Smooth muscle cell (in vitro differentiated cells): ENCODE results near the gene SLC10A6. TPM values are rescaled to one million over a fixed set of nuclear protein-coding genes. Genes with fewer than 3 reads are reported as not detected.

Experiments
- DNase-seq: peaks from one replicate; lab custom pipeline; 2025; ENCODE audit not compliant: unreplicated experiment; lab: John Stamatoyannopoulos, UW
- H2AFZ ChIP-seq: fragments of 200-600 bp; sonication (generic); 2 replicates; pipeline ENCODE4 v1.6.0; 2016; ENCODE audit warnings: antibody characterized with exemption, low read depth, mild to moderate bottlenecking
- H3F3A ChIP-seq: fragments of 200-600 bp; sonication (generic); 2 replicates; pipeline ENCODE4 v1.6.0; 2017; ENCODE audit warnings: antibody characterized with exemption, low read depth
- H3K27ac ChIP-seq: fragments of 200-600 bp; sonication (generic); 2 replicates; pipeline ENCODE4 v1.5.1; 2016; ENCODE audit warnings: low read depth, mild to moderate bottlenecking
- H3K27me3 ChIP-seq: fragments of 200-600 bp; sonication (generic); 2 replicates; pipeline ENCODE4 v1.6.1; 2016; ENCODE audit warnings: low read depth, mild to moderate bottlenecking
- H3K36me3 ChIP-seq: fragments of 200-600 bp; sonication (generic); 2 replicates; pipeline ENCODE4 v1.5.1; 2016; ENCODE audit warnings: low read depth
- H3K4me1 ChIP-seq: fragments of 200-600 bp; sonication (generic); 2 replicates; pipeline ENCODE4 v1.5.1; 2016; ENCODE audit warnings: low read depth
- H3K4me2 ChIP-seq: fragments of 200-600 bp; sonication (generic); 2 replicates; pipeline ENCODE4 v1.6.0; 2016; ENCODE audit warnings: mild to moderate bottlenecking
- H3K4me3 ChIP-seq: fragments of 200-600 bp; sonication (generic); 2 replicates; pipeline ENCODE4 v1.5.1; 2016; ENCODE audit warnings: mild to moderate bottlenecking
- H3K79me2 ChIP-seq: fragments of 200-600 bp; sonication (generic); 2 replicates; pipeline ENCODE4 v1.6.0; 2016; ENCODE audit warnings: low read depth, mild to moderate bottlenecking
- H3K9ac ChIP-seq: fragments of 200-600 bp; sonication (generic); 2 replicates; pipeline ENCODE4 v1.6.0; 2016; ENCODE audit warnings: low read depth
- H3K9me3 ChIP-seq: fragments of 200-600 bp; sonication (generic); replicated peaks from 2 replicates; pipeline ENCODE4 v1.5.1; 2016; ENCODE audit warnings: low read depth
- H4K20me1 ChIP-seq: fragments of 200-600 bp; sonication (generic); 2 replicates; pipeline ENCODE4 v1.6.0; 2016; ENCODE audit warnings: low read depth
- WGBS: methylation state at CpG from one replicate; pipeline ENCODE4 v1.1.7; 2016; ENCODE audit warnings: low lambda C conversion rate; 5-methylcytosine and 5-hydroxymethylcytosine counted together
- polyA plus RNA-seq: library from polyadenylated mRNA; unstranded; fragments of >200 nt; fragmentation: Nextera tagmentation; extraction: Ambion mirVana; gene quantifications from 2 replicates; pipeline ENCODE4 v1.2.1, GENCODE V29; 2016
- total RNA-seq: library from RNA; depleted of rRNA; stranded (reverse); fragments of >200 nt; gene quantifications from 2 replicates; pipeline ENCODE4 v1.2.3, GENCODE V29; 2014
- TF ChIP-seq, protein P1 (sequence below): fragments of 200-600 bp; sonication (generic); IDR thresholded peaks from 2 replicates; pipeline ENCODE4 v1.5.1; 2017; ENCODE audit warnings: borderline replicate concordance, mild to moderate bottlenecking, antibody characterized with exemption; ENCODE audit not compliant: insufficient read depth, poor library complexity, severe bottlenecking

The SLC10A6 gene
- total and polyA plus RNA-seq, 2 experiments from 2014 or later = 1.4 TPM; not detected in 1

DNA sequence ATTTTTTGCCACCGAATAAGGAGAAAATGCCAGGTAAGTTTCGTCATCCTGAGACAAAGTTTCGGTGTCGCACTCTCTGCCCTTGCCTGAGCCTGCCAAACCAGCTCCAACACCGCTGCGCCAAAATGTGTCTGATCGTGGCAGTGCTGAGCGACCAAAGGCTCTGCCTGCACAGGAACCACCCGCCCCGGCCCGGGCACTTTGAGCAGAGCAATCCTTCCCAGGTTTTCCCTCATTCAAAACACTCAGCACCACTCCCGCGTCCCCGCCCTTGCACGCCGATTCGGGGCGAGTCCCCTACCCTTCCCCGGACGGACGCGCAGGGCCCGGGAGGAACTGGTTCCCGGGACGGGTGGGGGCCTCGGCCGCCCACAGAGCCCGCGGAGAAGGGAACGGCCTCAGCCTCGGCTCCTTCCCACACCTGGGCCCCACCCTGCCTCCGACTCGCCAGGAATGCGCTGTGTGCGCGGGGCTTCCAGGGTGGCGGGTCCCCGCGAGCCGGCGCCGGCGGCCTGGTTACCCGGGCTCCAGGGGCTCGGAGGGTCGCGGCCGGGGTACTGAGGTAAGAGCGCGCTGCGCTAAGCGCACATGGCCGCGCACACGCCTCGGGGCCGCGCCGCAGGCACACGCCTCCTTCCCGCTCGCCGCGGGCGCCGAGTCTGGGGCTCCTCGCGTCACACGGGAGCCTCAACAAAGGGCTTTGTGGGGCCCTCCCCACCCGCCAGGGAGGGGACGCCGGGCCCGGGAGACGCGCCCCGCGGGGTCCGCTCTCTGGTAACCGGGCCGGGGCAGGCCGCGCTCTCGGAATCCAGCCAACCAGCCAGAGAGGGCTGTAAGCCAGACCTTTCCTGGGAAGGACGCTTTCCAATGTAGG is 42.8 kb upstream of the SLC10A6 start, which contains the start of gene C4orf36:
C4orf36 (minus strand) TSS at position 661 of the 874 bp plus-strand sequence. CDS start 902 bp downstream, outside the sequence.
- Histone ChIP-seq H3K27me3 (no peaks in the 10 kb centered on the region), H3F3A (peaks cover 7% of the 10 kb centered on the region), H3K4me2 (peak within 1 kb of the TSS; percentile 95), H2AFZ (peak within 1 kb of the TSS; percentile 96), H3K36me3 (no peaks in the 10 kb centered on the region), H3K79me2 (no peaks in the 10 kb centered on the region), H3K4me3 (peak within 1 kb of the TSS; percentile 85), H3K9me3 (no peaks in the 10 kb centered on the region), H3K27ac (peak within 1 kb of the TSS; percentile 80), H3K4me1 (peaks cover 24% of the 10 kb centered on the region), H3K9ac (peak within 1 kb of the TSS; percentile 79), H4K20me1 (no peaks in the 10 kb centered on the region)
- peak; percentile 19 for DNase-seq
- TF ChIP-seq, protein P1, sequence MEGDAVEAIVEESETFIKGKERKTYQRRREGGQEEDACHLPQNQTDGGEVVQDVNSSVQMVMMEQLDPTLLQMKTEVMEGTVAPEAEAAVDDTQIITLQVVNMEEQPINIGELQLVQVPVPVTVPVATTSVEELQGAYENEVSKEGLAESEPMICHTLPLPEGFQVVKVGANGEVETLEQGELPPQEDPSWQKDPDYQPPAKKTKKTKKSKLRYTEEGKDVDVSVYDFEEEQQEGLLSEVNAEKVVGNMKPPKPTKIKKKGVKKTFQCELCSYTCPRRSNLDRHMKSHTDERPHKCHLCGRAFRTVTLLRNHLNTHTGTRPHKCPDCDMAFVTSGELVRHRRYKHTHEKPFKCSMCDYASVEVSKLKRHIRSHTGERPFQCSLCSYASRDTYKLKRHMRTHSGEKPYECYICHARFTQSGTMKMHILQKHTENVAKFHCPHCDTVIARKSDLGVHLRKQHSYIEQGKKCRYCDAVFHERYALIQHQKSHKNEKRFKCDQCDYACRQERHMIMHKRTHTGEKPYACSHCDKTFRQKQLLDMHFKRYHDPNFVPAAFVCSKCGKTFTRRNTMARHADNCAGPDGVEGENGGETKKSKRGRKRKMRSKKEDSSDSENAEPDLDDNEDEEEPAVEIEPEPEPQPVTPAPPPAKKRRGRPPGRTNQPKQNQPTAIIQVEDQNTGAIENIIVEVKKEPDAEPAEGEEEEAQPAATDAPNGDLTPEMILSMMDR = no peak
- 2% methylated on average over 83 of the region's 84 CpGs for WGBS

DNA sequence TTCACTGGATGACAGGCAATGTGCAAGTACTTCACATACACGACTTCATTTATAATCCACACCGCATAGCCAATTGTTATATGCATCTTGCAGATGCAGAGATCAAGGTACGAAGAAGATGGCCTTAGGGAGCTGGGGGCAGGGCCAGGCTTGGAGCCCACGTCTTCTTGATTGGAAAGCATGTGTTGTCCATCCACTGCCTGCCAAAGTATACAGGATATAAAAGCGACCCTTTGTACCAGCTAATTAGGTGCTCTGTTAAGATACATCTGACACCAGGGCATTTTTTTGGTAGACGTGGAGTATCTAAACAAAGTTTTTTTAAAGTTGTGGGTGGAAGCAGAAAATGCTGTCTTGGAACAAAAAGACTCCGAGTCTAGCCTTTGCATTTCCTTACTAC is 41.6 kb upstream of the SLC10A6 start:
- Histone ChIP-seq H3K36me3 (no peaks in the 10 kb centered on the region), H3K9ac (peak overlapping the region; percentile 79), H3K27ac (peak overlapping the region; percentile 80), H2AFZ (no peak overlapping the region), H3K27me3 (no peaks in the 10 kb centered on the region), H3K79me2 (no peaks in the 10 kb centered on the region), H4K20me1 (no peaks in the 10 kb centered on the region), H3K4me2 (peak overlapping the region; percentile 95), H3K4me1 (peaks cover 24% of the 10 kb centered on the region), H3F3A (peaks cover 7% of the 10 kb centered on the region), H3K4me3 (no peak overlapping the region), H3K9me3 (no peaks in the 10 kb centered on the region)
- no peak for DNase-seq
- WGBS = 77% methylated on average over 7 of the region's 7 CpGs
- TF ChIP-seq, protein P1 = no peak

DNA sequence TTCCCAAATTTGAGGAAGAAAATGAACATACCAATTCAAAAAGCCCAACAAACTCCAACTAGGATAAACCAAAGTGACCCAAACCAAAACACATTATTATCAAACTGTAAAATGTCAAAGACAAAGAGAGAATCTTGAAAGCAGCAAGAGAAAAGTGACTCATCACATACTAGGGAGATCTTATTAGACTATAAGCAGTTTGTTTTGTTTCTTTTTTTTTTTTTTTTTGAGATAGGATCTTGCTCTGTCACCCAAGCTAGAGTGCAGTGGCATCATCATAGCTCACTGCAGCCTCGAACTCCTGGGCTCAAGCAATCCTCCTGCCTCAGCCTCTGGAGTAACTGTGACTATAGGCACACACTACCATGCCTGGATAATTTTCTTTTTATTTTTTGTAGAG is 30.5 kb upstream of the SLC10A6 start:
- Histone ChIP-seq H3K4me2 (no peak overlapping the region), H3K27ac (no peak overlapping the region), H2AFZ (no peak overlapping the region), H3K9ac (no peak overlapping the region), H3K36me3 (no peaks in the 10 kb centered on the region), H3F3A (no peaks in the 10 kb centered on the region), H3K4me3 (no peak overlapping the region), H3K79me2 (no peaks in the 10 kb centered on the region), H4K20me1 (no peaks in the 10 kb centered on the region), H3K4me1 (no peaks in the 10 kb centered on the region), H3K9me3 (peaks cover 3% of the 10 kb centered on the region), H3K27me3 (no peaks in the 10 kb centered on the region)
- TF ChIP-seq, protein P1 = no peak
- WGBS = 73% methylated on average over 1 of the region's 1 CpG
- DNase-seq = no peak
